IMR-90 (cell line): Measurements from ENCODE around the gene RPS6KA2. TPM values are rescaled to one million over a fixed set of nuclear protein-coding genes. Genes with fewer than 3 reads are reported as not detected.
A peak's percentile ranks its signal among the peaks of the same experiment; 100 is the strongest.

ENCODE experiments used
- ATAC-seq: fragments of 200-7000 bp; cut with Tn5 transposase; 2 replicates; pipeline ENCODE4 v1.9.1; 2020; ENCODE audit warnings: low read depth, mild to moderate bottlenecking, moderate library complexity
- BruUV-seq: library from RNA; stranded (reverse); fragments of 400-500 nt; replicated peaks from 2 replicates; lab custom pipeline; 2021; lab: Mats Ljungman, UMichigan
- CTCF ChIA-PET: fragments of 300-600 bp; formaldehyde crosslinking; extraction: SDS; loops from one replicate; lab custom pipeline; 2021; ENCODE audit warnings: antibody characterized with exemption; lab: Yijun Ruan, JAX
- POLR2A ChIA-PET: fragments of 300-600 bp; sonication (Branson Sonifier 250); formaldehyde crosslinking; loops from one replicate; lab custom pipeline; 2022; ENCODE audit warnings: antibody characterized with exemption; ENCODE audit not compliant: unreplicated experiment; lab: Charles Lee
- DNase-seq: peaks from one replicate; pipeline ENCODE4 v3.0.0; 2013
- H2AFZ ChIP-seq: replicated peaks from 2 replicates; pipeline ENCODE3; 2013; ENCODE audit warnings: low read length, mild to moderate bottlenecking; ENCODE audit not compliant: poor library complexity
- H2AK5ac ChIP-seq: 2 replicates; pipeline ENCODE4 v1.6.1; 2013; ENCODE audit warnings: low read depth, low read length, inconsistent platforms
- H2AK9ac ChIP-seq: replicated peaks from 2 replicates; pipeline ENCODE3; 2013; ENCODE audit warnings: mild to moderate bottlenecking, low read depth, low read length, moderate library complexity; ENCODE audit not compliant: poor library complexity
- H2BK120ac ChIP-seq: 2 replicates; pipeline ENCODE4 v1.6.1; 2013; ENCODE audit warnings: low read depth, low read length, inconsistent platforms
- H2BK15ac ChIP-seq: 3 replicates; pipeline ENCODE4 v1.6.1; 2013; ENCODE audit warnings: low read depth, low read length, inconsistent platforms
- H2BK20ac ChIP-seq: 2 replicates; pipeline ENCODE4 v1.6.1; 2013; ENCODE audit warnings: low read depth, mild to moderate bottlenecking, inconsistent platforms, low read length, moderate library complexity
- H2BK5ac ChIP-seq: 2 replicates; pipeline ENCODE4 v1.6.1; 2013; ENCODE audit warnings: mild to moderate bottlenecking, low read depth, low read length, inconsistent platforms; ENCODE audit not compliant: poor library complexity, severe bottlenecking
- H3K14ac ChIP-seq: replicated peaks from 2 replicates; pipeline ENCODE4 v1.6.1; 2013; ENCODE audit warnings: low read depth, low read length, inconsistent platforms
- H3K18ac ChIP-seq: 2 replicates; pipeline ENCODE4 v1.6.1; 2013; ENCODE audit warnings: low read depth, low read length, control low read depth
- H3K23ac ChIP-seq: 2 replicates; pipeline ENCODE4 v1.6.1; 2013; ENCODE audit warnings: low read depth, low read length, inconsistent platforms
- H3K27ac ChIP-seq: 2 replicates; pipeline ENCODE4 v1.5.1; 2013; ENCODE audit warnings: mild to moderate bottlenecking, control low read depth, low read length; ENCODE audit not compliant: insufficient read depth
- H3K27me3 ChIP-seq: 2 replicates; pipeline ENCODE4 v1.6.1; 2013; ENCODE audit warnings: low read length; ENCODE audit not compliant: control insufficient read depth, insufficient read depth
- H3K36me3 ChIP-seq: 2 replicates; pipeline ENCODE4 v1.6.1; 2013; ENCODE audit warnings: low read length, mixed read lengths; ENCODE audit not compliant: control insufficient read depth, insufficient read depth
- H3K4ac ChIP-seq: 2 replicates; pipeline ENCODE4 v1.6.1; 2013; ENCODE audit warnings: low read depth, low read length, inconsistent platforms
- H3K4me1 ChIP-seq: 2 replicates; pipeline ENCODE4 v1.6.1; 2013; ENCODE audit warnings: low read length, mixed read lengths; ENCODE audit not compliant: control insufficient read depth, insufficient read depth
- H3K4me2 ChIP-seq: 2 replicates; pipeline ENCODE4 v1.6.1; 2013; ENCODE audit warnings: low read depth, mild to moderate bottlenecking, control low read depth, low read length, moderate library complexity
- H3K4me3 ChIP-seq: 2 replicates; pipeline ENCODE4 v1.5.1; 2013; ENCODE audit warnings: low read depth, mild to moderate bottlenecking, control low read depth, low read length, moderate library complexity; ENCODE audit not compliant: insufficient read depth
- H3K56ac ChIP-seq: 2 replicates; pipeline ENCODE4 v1.6.1; 2013; ENCODE audit warnings: low read length, inconsistent platforms; ENCODE audit not compliant: insufficient read depth; ENCODE audit errors: extremely low read depth
- H3K79me1 ChIP-seq, 2 experiments: 2 replicates each; pipeline ENCODE4 v1.6.1; 2013; ENCODE audit warnings: low read length in 2 of 2, inconsistent platforms in 1 of 2, low read depth in 1 of 2
- H3K9ac ChIP-seq: 2 replicates; pipeline ENCODE4 v1.6.1; 2013; ENCODE audit warnings: low read depth, low read length, control low read depth
- H3K9me1 ChIP-seq: 2 replicates; pipeline ENCODE4 v1.6.1; 2013; ENCODE audit warnings: low read length, inconsistent platforms; ENCODE audit not compliant: insufficient read depth
- H3K9me3 ChIP-seq: 2 replicates; pipeline ENCODE4 v1.6.1; 2013; ENCODE audit warnings: low read length; ENCODE audit not compliant: control insufficient read depth, insufficient read depth
- H4K20me1 ChIP-seq: 2 replicates; pipeline ENCODE4 v1.6.1; 2013; ENCODE audit warnings: low read length, inconsistent platforms; ENCODE audit not compliant: insufficient read depth
- H4K5ac ChIP-seq: 2 replicates; pipeline ENCODE4 v1.6.1; 2013; ENCODE audit warnings: mild to moderate bottlenecking, low read depth, low read length, control low read depth
- H4K8ac ChIP-seq, 2 experiments: 2 replicates each; pipeline ENCODE4 v1.6.1; 2013; ENCODE audit warnings: low read depth in 2 of 2, low read length in 2 of 2, control low read depth in 1 of 2, inconsistent platforms in 1 of 2
- H4K91ac ChIP-seq: 2 replicates; pipeline ENCODE4 v1.6.1; 2013; ENCODE audit warnings: low read depth, low read length, inconsistent platforms; ENCODE audit not compliant: insufficient read depth
- BHLHE40 ChIP-seq: fragments of 150-350 bp; IDR thresholded peaks from 2 replicates; pipeline ENCODE4 v1.6.1; 2016; ENCODE audit warnings: mild to moderate bottlenecking, low read depth, low read length
- CHD1 ChIP-seq: IDR thresholded peaks from 2 replicates; pipeline ENCODE4 v1.6.1; 2012; ENCODE audit warnings: low read depth, low read length, improper control_type of control experiment
- MXI1 ChIP-seq: IDR thresholded peaks from 2 replicates; pipeline ENCODE4 v1.6.1; 2012; ENCODE audit warnings: low read depth, mild to moderate bottlenecking, low read length, moderate library complexity, borderline replicate concordance
- POLR2A ChIP-seq: IDR thresholded peaks from 2 replicates; pipeline ENCODE4 v1.6.1; 2012; ENCODE audit warnings: mild to moderate bottlenecking, low read depth, low read length
- RAD21 ChIP-seq: IDR thresholded peaks from 2 replicates; pipeline ENCODE4 v1.6.1; 2012; ENCODE audit warnings: low read length, improper control_type of control experiment
- WGBS, 2 experiments: methylation state at CpG; one replicate each; pipeline versions ENCODE4 v1.1.5 to v1.1.7; 2013; ENCODE audit warnings: missing lambda C conversion rate in 2 of 2; ENCODE audit not compliant: insufficient read length in 1 of 2; ENCODE audit errors: extremely low coverage in 2 of 2; 5-methylcytosine and 5-hydroxymethylcytosine counted together
- dilution Hi-C: fragments of 300-500 bp; cut with HindIII; formaldehyde crosslinking; loops from one replicate; pipeline ENCODE4 v1.14.3; 2018; ENCODE audit warnings: low sequenced_read_pairs; ENCODE audit not compliant: unreplicated experiment
- in situ Hi-C: fragments of 300-500 bp; cut with MboI; formaldehyde crosslinking; loops from 3 replicates; pipeline ENCODE4 v1.14.3; 2019; ENCODE audit warnings: low sequenced_read_pairs, inconsistent platforms, mixed read lengths
- intact Hi-C: fragments of 100-400 bp; cut with micrococcal nuclease; formaldehyde crosslinking; loops from 2 replicates; pipeline ENCODE4 v1.10.0; 2022
- polyA plus RNA-seq, 3 experiments: library from polyadenylated mRNA; depleted of rRNA; stranded (reverse); fragments of >200 nt; gene quantifications; 2 replicates each; pipeline ENCODE4 v1.2.3, GENCODE V29; 2012; ENCODE audit warnings: low replicate concordance in 1 of 3
- total RNA-seq: library from RNA; depleted of rRNA; stranded (reverse); fragments of >200 nt; gene quantifications from 2 replicates; pipeline ENCODE4 v1.2.3, GENCODE V29; 2012

The RPS6KA2 gene
- total and polyA plus RNA-seq, 2 of the 4 experiments (the other 2 are of a cell fraction), result 26.9 to 31.3 TPM

- Histone ChIP-seq H2AK9ac (no peak overlapping the region), H2BK120ac (0 out of 2 replicates have a peak overlapping the region, but pooled peaks have one; percentile 43), H2BK5ac (no peak overlapping the region), H3K79me1 (peaks cover 30 to 42% of the 10 kb centered on the region in 2 experiments), H3K9ac (0 out of 2 replicates have a peak overlapping the region, but pooled peaks have one; percentile 9), H4K91ac (peak overlapping the region; percentile 88; the same call in 1 of the 2 replicates), H4K8ac (peak overlapping the region; percentile 52 to 87; a peak in 3 of 4 replicates), H3K27me3 (no peaks in the 10 kb centered on the region), H3K36me3 (peaks cover 2% of the 10 kb centered on the region; the same call in 1 of the 2 replicates), H3K9me1 (peaks cover 7% of the 10 kb centered on the region; the same call in 1 of the 2 replicates), H3K27ac (peak overlapping the region; percentile 88; the same call in 1 of the 2 replicates), H4K5ac (peak overlapping the region; percentile 91), H3K4me1 (peaks cover 15% of the 10 kb centered on the region), H3K23ac (no peak overlapping the region), H2BK20ac (0 out of 2 replicates have a peak overlapping the region, but pooled peaks have one; percentile 47), H3K14ac (no peak overlapping the region), H3K9me3 (no peaks in the 10 kb centered on the region), H3K4ac (peak overlapping the region; percentile 85), H2AFZ (no peak overlapping the region), H3K4me3 (no peak overlapping the region), H3K18ac (peak overlapping the region; percentile 73), H3K4me2 (no peak overlapping the region), H2AK5ac (peak overlapping the region; percentile 66), H2BK15ac (no peak overlapping the region), H4K20me1 (peaks cover 7% of the 10 kb centered on the region; the same call in 1 of the 2 replicates), H3K56ac (no peak overlapping the region)
- no TSS peak for BruUV-seq
- no peak for DNase-seq
- ATAC-seq, result no peak
- 78% methylated on average over 6 of the region's 18 CpGs; no CpG with 5 or more reads in 1 of the 2 experiments for WGBS, 2 experiments
- no peak for TF ChIP-seq BHLHE40
- no peak for TF ChIP-seq MXI1
- no peak for TF ChIP-seq POLR2A
- TF ChIP-seq RAD21, result no peak
- no peak for TF ChIP-seq CHD1
- dilution Hi-C loops, result no loop called here
- CTCF ChIA-PET, result interaction anchor here (1.5 kb wide), 1 partner anchor 19 kb away, joined by 5 read pairs; no protein-coding TSS in a partner anchor
- intact Hi-C loops, result loop anchor here (2.0 kb wide), 1 partner anchor 47 kb away; no protein-coding TSS in a partner anchor
- POLR2A ChIA-PET, result no interaction called here
- in situ Hi-C loops, result no loop called here
Observed at GRCh38 chr6:166573511-166574216, 53.4 kb downstream of the RPS6KA2 start.
